ENCODE results near the gene NTN1. TPM values are rescaled to one million over a fixed set of nuclear protein-coding genes. Genes with fewer than 3 reads are reported as not detected.

The NTN1 gene
- total and polyA plus RNA-seq, 12 donors, result 0.12 to 0.84 (median 0.28) TPM

DNA sequence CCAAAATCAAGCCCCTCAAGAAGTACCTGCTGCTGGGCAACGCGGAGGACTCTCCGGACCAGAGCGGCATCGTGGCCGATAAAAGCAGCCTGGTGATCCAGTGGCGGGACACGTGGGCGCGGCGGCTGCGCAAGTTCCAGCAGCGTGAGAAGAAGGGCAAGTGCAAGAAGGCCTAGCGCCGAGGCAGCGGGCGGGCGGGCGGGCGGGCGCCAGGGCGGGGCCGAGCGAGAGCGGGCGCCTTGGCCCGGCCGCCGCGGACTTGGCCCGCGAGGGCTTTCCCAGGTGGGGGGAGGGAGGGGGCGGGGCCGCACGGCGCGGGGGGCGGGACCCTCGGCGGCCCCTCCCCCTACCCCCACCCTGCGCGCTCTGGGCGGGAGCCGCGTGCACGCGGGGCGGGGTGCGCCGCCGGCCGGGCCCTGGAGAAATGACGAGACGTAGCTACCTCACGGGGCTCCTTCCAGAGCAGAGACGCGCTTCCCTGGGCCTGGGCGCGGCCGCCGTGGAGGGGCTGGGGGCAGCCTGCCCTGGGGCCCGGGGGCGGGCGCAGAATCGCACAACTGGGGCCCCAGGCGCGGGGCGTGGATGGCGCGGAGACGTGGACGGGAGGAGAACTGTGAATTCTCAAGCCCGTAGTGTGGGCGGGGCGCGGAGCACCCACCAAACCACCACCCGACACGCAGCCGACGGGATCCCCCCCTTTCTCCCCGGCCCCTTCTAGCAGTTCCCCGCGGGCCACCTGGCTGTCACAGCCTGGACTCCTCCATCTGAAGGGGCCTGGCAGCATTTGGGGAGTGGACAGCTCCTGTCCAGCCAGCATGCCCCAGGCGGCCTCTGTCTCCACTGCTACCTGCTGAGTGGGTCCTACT, 218.7 kb downstream of the NTN1 start:
- intact Hi-C loops (cut with DNase I), result no loop called here
- no peaks in the 10 kb centered on the region for H3K27me3 ChIP-seq
- H3K9me3 ChIP-seq (replicated peaks in 1 of 3), result no peaks in the 10 kb centered on the region
- DNase-seq, result peak; percentile 76 to 86 (median 84)
- TF ChIP-seq POLR2A (IDR thresholded peaks at IDR 0.05), result peak; percentile 38 to 51
- TF ChIP-seq, protein P1, sequence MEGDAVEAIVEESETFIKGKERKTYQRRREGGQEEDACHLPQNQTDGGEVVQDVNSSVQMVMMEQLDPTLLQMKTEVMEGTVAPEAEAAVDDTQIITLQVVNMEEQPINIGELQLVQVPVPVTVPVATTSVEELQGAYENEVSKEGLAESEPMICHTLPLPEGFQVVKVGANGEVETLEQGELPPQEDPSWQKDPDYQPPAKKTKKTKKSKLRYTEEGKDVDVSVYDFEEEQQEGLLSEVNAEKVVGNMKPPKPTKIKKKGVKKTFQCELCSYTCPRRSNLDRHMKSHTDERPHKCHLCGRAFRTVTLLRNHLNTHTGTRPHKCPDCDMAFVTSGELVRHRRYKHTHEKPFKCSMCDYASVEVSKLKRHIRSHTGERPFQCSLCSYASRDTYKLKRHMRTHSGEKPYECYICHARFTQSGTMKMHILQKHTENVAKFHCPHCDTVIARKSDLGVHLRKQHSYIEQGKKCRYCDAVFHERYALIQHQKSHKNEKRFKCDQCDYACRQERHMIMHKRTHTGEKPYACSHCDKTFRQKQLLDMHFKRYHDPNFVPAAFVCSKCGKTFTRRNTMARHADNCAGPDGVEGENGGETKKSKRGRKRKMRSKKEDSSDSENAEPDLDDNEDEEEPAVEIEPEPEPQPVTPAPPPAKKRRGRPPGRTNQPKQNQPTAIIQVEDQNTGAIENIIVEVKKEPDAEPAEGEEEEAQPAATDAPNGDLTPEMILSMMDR (IDR thresholded peaks at IDR 0.05), result no peak
- peaks cover 10 to 21% of the 10 kb centered on the region in 2 donors for H3K4me1 ChIP-seq (replicated peaks in 1 of 2)
- WGBS, 4 donors, result 1 to 60% (median 3%) methylated on average over 1 to 84 of the region's 84 CpGs
- peak overlapping the region; percentile 39 to 90 (median 81) for H3K27ac ChIP-seq
- H3K4me3 ChIP-seq, result peak overlapping the region in 2 of 4 donors; percentile 10 to 74
- no peaks in the 10 kb centered on the region for H3K36me3 ChIP-seq (replicated peaks in 1 of 2)

DNA sequence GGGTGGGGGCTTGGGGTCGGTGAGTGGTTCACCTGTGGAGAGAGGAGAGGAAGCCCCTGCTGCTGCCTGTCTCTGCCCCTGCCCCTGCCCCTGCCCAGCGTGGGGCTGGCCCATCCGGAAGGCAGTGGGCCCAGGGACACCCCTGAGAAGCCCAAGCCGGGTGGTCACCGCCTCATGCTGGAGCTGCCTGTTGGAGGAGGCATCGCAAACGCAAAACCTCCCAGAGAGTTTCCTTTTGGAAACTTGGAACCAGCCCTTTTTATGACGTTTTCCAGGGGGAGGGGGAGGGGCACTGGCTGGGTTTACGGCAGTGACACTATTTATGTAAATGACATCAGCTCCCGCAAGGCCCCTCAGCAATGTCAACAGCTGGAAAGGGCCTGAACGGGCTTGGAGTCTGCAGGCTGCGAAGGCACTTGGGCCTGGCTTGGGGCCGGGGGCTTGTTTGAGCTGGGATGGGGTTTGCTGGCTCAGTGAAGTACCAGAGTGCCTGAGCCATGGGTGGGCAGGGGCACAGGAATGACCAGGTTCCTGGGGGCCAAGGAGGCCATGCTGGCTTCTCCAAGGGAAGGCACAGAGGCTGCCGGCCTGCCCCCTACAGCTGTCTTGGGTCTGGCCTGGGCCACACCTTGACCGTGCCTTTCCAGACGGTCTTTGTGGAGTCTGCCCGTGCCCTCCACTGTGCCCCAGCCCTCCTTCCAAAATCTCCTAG, 219.5 kb downstream of the NTN1 start:
- Histone ChIP-seq H3K36me3 (replicated peaks in 1 of 2) (no peaks in the 10 kb centered on the region), H3K9me3 (replicated peaks in 1 of 3) (no peaks in the 10 kb centered on the region), H3K27me3 (no peaks in the 10 kb centered on the region), H3K4me3 (peak overlapping the region in 1 of 4 donors; percentile 74), H3K27ac (peak overlapping the region; percentile 39 to 90 (median 81)), H3K4me1 (replicated peaks in 1 of 2) (peaks cover 10 to 21% of the 10 kb centered on the region in 2 donors)
- WGBS, 4 donors, result 38 to 65% (median 44%) methylated on average over 9 to 17 of the region's 17 CpGs
- TF ChIP-seq, protein P1 (IDR thresholded peaks at IDR 0.05), result no peak
- TF ChIP-seq POLR2A (IDR thresholded peaks at IDR 0.05), result no peak
- intact Hi-C loops (cut with DNase I), result no loop called here
- peak; percentile 69 to 87 (median 76) for DNase-seq

DNA sequence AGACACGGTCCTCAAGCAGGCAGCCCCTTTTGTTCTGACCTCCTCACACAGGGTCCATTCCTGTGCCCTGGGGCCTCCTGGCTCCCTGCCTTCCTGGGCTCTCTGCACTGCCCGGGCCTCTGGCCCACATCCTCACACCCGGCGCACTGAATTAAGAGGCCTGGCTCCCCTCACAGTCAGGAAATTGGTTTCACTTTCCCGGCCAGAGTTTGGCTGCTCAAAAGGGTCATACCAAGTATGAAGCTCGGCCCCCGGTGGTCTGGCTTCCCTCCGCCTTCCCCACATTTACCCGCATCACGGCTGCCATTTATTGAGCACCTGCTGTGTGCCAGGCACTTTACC, 220.0 kb downstream of the NTN1 start:
- H3K36me3 ChIP-seq (replicated peaks in 1 of 2), result no peaks in the 10 kb centered on the region
- H3K27ac ChIP-seq, result peak overlapping the region in 4 of 5 donors; percentile 76 to 90 (median 86)
- intact Hi-C loops (cut with DNase I), result no loop called here
- TF ChIP-seq POLR2A (IDR thresholded peaks at IDR 0.05), result no peak
- TF ChIP-seq, protein P1 (IDR thresholded peaks at IDR 0.05), result no peak
- H3K4me1 ChIP-seq (replicated peaks in 1 of 2), result peaks cover 10 to 21% of the 10 kb centered on the region in 2 donors
- H3K27me3 ChIP-seq, result no peaks in the 10 kb centered on the region
- WGBS, 4 donors, result 51 to 68% (median 61%) methylated on average over 9 to 10 of the region's 10 CpGs
- no peaks in the 10 kb centered on the region for H3K9me3 ChIP-seq (replicated peaks in 1 of 3)
- H3K4me3 ChIP-seq, result no peak overlapping the region
- DNase-seq, result peak in 6 of 7 donors; percentile 29 to 63 (median 38)

DNA sequence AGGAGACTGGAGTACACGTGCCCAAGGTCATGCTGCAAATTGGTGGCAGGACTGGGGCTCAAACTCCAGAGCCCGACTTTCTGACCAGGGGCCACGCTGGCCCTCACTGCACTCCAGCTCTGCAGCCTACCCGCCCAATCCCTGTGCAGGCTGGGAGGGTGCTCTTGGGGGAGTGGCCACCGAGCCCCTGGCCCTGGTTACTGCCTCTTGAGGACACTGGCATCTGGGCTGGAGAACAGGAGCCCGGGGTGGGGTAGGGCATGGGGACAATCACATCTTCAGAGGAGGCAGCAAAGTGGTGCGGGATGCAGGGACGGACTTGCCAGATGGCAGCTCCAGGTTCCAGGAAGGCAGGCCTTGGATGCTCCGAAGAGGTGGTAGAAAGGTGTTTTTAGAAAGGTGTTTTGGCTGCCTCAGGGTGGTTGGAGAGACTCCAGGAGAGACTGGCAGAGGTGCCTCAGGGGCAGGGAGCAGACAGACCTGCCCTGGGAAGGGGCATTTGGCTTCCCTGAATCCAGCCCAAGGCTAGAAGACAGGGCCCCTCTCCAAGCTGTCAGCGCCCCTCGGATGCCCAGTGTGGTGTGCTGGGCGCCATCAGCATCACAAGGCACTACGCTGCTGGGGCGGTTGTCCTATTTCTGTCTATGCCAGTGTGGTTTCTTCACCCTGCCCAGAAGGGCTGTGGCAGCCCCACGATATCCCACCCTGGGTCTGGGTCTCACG, 220.6 kb downstream of the NTN1 start:
- WGBS, 4 donors, result 78 to 93% (median 85%) methylated on average over 8 to 16 of the region's 16 CpGs

More for the DNA sequence above, 220.6 kb downstream of the NTN1 start:
- DNase-seq, result peak in 1 of 7 donors; percentile 19
- H3K36me3 ChIP-seq (replicated peaks in 1 of 2), result no peaks in the 10 kb centered on the region
- TF ChIP-seq POLR2A (IDR thresholded peaks at IDR 0.05), result no peak
- TF ChIP-seq, protein P1 (IDR thresholded peaks at IDR 0.05), result no peak
- H3K27me3 ChIP-seq, result no peaks in the 10 kb centered on the region
- intact Hi-C loops (cut with DNase I), result no loop called here
- H3K9me3 ChIP-seq (replicated peaks in 1 of 3), result no peaks in the 10 kb centered on the region
- peaks cover 10 to 21% of the 10 kb centered on the region in 2 donors for H3K4me1 ChIP-seq (replicated peaks in 1 of 2)
- H3K4me3 ChIP-seq, result no peak overlapping the region
- H3K27ac ChIP-seq, result peak overlapping the region in 3 of 5 donors; percentile 76 to 90 (median 90)

Measured in adrenal gland (tissue), 12 donors.